Left colon (tissue), 2 donors: ENCODE results near the gene MME. TPM values are rescaled to one million over a fixed set of nuclear protein-coding genes. Genes with fewer than 3 reads are reported as not detected.
"Not testable (repeated sequence)": the region's sequence is repeated elsewhere in the genome, so short reads cannot be mapped to it uniquely, and the experiment has no call there.

Source experiments
- ATAC-seq: fragments of 200-7000 bp; cut with Tn5 transposase; one replicate; pipeline ENCODE4 v1.9.1; 2020; ENCODE audit warnings: mild to moderate bottlenecking, moderate library complexity
- DNase-seq, 2 donors: peaks; one replicate each; pipeline ENCODE4 v3.0.0-alpha.2; 2020
- intact Hi-C, 2 donors: fragments of 100-400 bp; cut with DNase I in 1 of 2; cut with micrococcal nuclease in 1 of 2; formaldehyde crosslinking; loops; one replicate each; pipeline versions ENCODE4 v1.11.2 to v1.14.0; 2022; cut with DNase I, micrococcal nuclease
- total RNA-seq, 2 donors: library from RNA; stranded (reverse); fragmentation: NEBNext Ultra II Directional; extraction: Animal tissue kit (Norgen Biotek cat#: 25700); gene quantifications; one replicate each; pipeline ENCODE4 v1.2.1, GENCODE V29; 2021
- donor health status: DM: no; HTN: no; CAD: no.
- donor health status: DM: yes; HTN: yes; CAD: no.

MME gene
- total RNA-seq, 2 donors from 2014 or later, result 1.1 to 1.8 TPM

DNA sequence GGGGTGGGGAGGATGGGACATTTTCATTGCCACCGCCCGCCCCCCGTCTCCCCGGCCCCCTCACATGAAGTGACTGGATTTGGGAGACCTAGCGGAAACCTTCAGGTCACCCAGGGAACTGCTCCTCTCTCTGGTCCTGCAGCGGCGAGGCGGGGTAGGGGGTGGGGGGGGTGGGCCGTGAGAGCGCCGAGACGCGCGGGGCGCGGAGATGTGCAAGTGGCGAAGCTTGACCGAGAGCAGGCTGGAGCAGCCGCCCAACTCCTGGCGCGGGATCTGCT lies 712 bp upstream of the MME start:
- DNase-seq (peak in 1 of 2 donors; percentile 4), ATAC-seq (no peak)
- intact Hi-C loops, result no loop called here

DNA sequence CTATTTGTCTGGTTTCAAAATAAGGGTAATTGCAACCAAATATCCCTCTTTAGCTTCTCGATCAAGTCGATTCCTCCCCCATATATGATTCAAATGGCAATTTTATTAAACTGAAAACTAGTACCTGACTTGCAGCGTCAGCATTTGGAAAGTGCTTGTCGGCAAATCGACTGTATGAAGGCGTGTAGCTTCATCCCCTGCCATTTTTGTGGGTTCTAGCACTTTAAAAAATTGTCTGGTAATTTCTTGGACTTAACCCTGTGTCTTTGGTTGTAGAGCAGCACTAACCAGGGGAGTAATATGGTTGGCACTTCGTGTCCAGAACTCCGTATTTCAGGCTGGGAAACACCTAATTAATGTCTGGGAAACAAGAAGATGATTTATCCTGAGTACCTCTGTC lies 573 bp downstream of the MME start:
- DNase-seq, result no peak
- ATAC-seq, result no peak
- intact Hi-C loops, result no loop called here

DNA sequence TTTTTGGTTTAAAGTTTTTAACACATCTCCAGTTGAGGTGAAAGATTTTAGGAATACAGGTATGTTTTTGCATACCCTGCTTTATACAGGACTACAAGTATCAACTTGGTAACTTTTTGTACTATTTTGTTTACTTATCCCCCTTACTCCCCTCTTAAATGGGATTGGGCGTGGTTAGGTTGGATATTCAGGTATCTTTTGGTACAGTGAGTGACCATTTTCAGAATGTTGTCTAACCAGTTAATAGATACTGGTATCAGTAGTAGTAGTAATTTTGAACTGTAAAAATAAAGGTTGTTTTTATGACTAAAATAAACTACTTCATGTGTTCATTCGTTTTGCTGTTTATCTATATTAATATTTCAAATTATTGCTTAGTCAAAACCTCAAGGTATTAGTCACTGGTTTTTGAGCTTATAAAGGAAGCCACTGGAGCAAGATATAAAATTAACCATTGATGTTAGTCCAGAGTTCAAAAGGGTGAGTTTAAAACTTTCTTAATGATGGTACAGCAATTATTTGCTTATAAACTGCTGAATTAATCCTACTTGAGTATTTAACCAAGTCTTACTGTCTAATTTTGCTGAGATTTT lies 3.3 kb downstream of the MME start:
- no peak for DNase-seq
- ATAC-seq, result no peak
- intact Hi-C loops, result no loop called here

DNA sequence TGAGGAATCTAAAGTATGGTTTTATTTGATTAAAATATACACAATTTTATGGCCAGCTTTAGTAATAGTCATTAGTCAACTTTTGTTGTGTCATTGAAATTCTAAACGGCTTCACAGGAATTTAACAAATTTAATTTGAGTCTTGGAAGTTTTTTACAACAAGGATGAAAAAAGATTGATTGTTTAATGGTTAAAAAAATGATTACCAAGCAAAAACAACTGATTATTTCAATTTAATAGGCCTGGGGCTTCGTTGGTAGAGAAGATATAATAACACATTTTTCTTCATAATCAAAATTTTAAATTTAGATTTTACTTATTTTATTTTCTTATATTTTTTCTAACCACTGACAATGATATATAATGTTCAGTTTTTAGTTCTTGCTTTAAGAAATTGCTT lies 4.4 kb downstream of the MME start:
- intact Hi-C loops, result no loop called here
- no peak for DNase-seq
- ATAC-seq, result no peak

DNA sequence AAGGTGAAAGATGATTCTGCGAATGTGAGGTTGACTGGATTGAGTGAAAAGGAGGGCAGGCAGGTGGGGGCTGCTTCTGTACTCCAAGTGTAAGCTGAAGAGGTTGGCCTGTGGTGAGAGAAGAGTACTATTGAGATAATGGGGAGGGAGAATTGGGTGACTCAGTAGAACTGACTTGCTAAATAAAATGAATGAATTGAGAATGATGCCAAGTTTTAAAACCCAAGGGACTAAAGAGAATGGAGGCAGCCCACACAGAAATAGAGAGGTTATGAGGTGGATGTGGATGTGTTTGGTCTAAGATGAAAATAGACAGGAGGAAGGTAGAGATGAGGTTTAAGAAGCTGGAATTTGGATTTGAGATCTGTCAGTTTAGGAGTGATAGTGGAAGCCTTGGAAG lies 5.9 kb downstream of the MME start:
- DNase-seq (no peak), ATAC-seq (no peak)
- intact Hi-C loops, result no loop called here

DNA sequence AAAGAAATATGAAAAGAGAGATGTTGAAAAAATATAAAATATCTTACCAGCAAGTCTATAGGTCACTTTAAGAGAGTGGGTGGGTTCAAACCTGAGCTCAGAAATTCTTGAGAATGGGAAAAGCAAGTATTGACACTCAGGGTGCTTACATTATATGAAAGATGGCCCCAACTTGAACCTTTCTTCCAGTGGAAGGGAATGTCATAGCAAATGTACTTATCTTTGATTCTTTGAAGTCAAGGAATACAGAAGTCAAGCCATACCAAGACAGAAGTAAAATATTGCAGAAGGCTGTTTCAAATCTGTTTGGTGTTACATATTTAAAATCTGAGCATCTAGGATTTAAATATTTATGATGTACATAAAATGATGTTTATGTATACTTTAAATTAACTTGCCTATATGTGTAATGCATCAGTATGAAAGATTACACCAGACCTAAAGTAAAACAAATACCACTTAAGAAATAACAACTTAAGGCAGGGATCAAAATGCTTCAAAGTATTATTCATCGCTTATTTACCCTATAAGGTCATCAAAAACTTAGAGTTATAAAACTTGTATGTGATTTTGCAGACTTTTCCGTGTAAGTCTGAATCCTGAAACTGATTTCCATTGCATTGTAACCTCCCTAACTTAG lies 8.7 kb downstream of the MME start:
- intact Hi-C loops, result no loop called here
- ATAC-seq, result no peak
- DNase-seq, result no peak

DNA sequence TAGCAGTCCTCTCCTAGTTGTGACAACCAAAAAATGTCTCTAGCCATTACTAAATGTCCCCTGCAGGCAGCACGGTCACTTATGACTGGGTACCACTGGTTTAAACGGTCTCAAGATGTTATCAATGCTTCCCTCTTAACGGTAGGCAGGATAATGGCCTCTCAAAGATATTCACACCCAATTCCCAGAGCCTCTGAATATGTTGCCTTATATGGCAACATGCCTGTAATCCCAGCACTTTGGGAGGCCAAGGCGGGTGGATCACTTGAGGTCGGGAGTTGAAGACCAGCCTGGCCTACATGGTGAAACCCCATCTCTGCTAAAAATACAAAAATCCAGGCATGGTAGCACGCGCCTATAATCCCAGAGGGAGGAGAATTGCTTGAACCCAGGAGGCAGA lies 9.4 kb downstream of the MME start:
- ATAC-seq (no peak), DNase-seq (no peak)
- intact Hi-C loops, result no loop called here

DNA sequence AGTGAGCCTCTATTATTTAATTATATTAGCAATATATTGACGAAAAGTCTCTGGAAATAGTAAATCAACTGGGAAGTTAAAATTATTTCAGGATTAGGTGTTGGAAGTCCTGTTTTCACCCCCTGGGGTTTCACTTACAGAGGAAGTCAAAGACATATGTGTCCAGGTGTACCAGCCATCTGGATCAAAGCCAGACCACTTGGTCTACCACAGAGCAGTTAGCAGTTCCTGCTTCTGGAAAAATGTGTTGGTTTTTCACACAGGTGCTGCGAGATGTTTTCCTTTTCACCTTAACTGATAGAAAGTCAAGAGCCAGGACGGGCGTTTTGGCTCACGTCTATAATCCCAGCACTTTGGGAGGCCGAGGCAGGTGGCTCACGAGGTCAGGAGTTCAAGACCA lies 13.1 kb downstream of the MME start:
- intact Hi-C loops, result no loop called here
- no peak for DNase-seq
- no peak for ATAC-seq

DNA sequence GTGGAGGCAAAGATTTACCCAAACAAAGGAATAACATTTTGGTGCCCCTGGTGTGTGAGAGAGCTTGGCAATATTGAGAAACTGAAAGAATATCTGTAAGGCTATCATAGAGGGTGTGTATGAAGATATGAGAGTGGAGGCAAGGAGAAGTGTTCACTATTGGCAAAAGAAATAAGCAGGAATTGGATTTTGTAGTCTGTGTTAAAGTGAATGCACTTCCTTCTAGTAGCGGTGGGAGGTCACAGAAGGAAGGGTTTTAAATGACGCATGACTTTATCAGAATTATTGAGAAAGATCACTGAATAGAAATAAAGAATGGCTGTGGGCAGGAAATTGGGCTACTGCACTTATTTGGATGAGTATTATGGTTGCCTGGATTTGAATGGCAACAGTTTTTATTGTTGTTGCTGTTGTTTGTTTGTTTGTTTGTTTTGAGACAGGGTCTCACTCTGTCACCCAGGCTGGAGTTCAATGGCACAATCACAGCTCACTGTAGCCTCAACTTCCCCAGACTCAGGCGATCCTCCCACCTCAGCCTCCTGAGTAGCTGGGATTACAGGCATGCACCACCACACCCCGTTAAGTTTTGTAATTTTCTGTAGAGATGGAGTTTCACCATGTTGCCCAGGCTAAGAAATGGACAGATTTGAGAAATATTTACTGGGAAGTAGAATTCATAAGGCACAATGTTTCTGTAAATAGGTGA lies 16.3 kb downstream of the MME start:
- intact Hi-C loops, result no loop called here
- DNase-seq (no peak), ATAC-seq (no peak)

DNA sequence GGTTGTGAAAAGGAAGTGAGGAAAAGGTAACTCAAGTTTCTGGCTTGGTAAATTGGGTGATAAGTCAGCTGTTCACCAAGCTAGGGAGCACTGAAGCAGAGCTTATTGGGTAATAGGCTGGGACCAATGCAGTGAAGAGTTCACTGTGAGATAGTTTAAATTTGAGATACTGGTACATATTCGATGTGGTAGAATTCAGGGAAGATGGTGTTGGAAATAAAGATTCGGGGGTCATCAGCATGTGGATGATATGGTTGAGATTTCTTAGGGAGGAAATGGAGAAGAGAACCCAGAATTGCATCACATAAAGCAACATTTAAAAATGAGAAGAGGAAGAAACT lies 16.9 kb downstream of the MME start:
- DNase-seq (no peak), ATAC-seq (no peak)
- intact Hi-C loops, result no loop called here

DNA sequence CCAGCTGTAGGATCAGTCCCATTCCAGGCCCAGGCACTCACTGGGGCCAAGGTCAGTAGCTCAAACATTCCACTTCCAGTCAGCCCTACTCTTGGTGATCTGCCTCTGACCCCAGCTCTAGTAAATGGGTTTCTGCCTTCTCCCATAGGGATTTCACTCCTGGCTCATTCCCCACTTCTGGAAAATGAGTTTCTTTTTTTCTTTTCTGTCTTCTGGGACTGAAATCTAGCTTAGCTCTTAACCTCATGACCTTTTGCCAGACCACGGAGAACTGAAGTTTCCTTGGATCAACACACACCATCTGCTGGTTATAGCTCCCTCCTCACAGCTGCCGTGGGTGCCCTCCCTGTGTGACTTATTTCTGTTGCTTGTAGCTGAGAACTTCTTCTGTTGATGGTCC lies 21.3 kb downstream of the MME start:
- DNase-seq (no peak), ATAC-seq (no peak)
- intact Hi-C loops, result no loop called here

DNA sequence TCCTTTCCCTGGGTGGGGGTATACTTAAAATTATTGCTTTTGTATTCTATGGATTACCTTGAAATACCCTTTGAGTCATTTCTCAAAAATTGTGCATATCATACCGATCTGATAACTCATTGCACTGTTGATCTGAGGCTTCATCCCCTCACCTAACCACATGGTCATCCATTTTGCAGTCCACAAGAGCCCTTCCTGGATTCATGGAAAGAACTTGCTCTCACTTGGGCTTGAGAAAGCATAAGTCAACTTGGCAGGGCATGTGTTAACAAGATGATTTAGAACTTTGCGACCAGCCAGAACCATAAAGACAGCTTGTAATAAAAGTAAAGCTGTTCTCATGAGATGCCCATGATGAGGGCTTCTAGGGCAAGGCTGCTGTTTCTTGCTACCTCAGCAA lies 22.2 kb downstream of the MME start:
- DNase-seq (no peak), ATAC-seq (no peak)
- intact Hi-C loops, result no loop called here

DNA sequence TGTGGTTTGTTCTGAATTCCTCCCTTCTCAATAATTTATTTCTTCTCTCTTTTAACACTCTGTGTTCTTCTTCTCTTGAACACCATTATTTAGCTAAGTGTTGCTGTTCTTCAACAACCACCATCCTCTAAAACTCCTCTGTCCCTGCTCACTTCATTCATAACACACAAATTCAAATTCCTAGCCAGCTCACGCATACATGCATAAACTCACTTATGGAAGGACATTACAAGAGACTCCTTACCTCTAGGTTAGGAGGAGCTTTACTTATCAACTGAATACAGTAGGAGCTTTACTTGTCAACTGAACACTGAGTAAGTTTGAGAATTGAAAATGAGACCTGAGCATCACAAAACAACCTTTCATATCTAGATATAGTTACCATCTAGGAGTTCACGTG lies 23.6 kb downstream of the MME start:
- DNase-seq (no peak), ATAC-seq (no peak)
- intact Hi-C loops, result no loop called here

DNA sequence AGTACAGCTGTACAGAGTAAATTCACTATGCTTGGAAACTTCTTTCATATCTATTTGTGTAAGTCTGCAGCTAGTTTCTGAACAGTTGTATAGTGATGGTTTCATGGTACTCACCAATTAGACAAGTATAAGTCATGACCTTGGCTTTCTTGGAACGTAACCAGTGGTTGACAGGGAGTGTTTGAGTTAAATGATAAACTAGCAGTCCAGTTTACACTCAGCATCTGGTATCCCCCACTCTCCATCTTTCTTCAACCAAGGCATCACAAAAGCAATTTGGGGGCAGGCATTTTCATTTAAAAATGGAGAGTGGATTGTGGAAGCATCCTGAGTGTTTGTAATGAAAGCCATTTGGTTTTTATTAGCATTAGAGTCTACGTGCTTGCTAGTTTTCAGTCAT lies 26.0 kb downstream of the MME start:
- DNase-seq (no peak), ATAC-seq (no peak)
- intact Hi-C loops, result no loop called here

DNA sequence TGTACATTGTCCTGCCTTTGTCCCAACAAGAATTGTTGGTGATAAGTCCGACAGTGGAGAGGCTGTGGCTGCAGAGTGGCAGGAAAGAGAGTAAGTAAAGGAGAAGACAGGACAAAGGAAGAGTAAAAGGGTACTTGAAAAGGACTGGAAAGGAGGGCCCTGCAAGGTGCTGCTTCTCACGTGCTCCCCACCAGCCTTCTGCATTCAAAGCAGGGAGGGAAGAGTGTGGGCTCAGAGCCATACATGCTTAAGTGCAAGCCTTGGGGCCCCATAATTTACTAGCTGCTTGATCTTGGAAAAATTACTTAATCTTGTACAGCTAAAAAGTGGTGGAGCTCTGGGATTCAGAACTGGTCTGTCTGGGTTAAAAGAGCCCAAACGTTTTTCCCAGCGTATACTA lies 29.9 kb downstream of the MME start:
- no peak for DNase-seq
- intact Hi-C loops, result no loop called here
- ATAC-seq, result no peak

DNA sequence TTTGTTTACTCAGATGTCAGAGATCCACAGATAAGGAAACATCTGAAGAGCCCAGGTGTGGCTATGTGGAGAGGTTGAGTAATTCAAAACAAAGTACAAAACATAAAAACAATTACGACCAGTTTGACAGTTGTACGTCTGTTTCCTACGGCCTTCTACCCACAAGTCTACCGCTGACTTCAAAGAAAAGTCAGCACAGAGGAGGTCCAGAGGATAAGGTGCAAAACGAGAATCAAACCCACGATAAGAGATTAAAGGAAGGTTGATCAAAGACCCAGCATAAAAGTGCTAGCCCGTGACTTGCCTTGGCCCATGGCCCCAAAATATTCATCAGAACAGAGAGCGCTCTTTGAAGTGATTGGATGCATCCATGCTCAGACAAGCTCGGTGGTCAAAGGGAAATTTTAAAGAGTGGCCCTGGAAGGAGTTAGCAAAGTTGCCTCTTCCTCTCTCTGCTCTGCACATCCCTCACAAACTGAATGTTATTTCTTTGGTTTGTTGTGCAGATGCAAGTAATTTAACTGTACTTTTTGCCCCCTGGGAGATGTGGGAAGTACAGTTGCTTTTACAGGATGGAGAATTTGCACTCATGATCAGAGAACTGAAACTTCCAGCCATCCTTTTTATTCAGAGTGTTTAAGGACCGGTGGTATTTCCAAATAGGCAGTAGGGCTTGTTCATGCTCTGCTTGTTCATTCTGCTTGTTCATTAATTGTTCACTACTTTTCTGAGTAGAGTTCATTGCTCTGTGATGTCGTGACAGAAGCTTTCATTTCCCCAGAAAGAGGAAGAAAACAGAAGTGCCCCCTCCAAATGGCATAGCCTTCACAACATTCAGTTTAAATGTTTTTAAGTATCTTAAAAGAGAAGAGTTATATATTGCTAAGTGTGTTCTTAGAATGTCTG lies 31.1 kb downstream of the MME start:
- no peak for DNase-seq
- no peak for ATAC-seq
- intact Hi-C loops, result no loop called here

DNA sequence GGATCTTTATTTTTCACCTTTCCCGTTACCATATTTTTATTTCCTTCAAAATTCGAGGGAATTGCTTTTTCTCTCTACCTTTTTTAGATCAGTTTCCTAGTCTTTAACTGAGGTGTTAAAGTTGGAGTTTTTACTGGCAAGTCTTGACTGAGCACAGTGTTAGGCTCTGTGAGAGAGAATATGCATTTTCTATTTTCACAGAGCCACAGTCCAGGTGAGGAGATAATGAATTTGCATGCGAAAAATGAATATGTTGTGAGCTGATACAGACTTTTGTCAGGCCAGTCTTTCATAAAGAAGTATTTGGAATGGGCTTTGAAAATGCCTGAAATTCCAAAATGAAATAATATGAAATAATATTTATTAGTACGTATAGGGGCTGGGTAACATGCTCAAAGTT lies 31.9 kb downstream of the MME start:
- intact Hi-C loops, result no loop called here
- ATAC-seq (no peak), DNase-seq (no peak)

DNA sequence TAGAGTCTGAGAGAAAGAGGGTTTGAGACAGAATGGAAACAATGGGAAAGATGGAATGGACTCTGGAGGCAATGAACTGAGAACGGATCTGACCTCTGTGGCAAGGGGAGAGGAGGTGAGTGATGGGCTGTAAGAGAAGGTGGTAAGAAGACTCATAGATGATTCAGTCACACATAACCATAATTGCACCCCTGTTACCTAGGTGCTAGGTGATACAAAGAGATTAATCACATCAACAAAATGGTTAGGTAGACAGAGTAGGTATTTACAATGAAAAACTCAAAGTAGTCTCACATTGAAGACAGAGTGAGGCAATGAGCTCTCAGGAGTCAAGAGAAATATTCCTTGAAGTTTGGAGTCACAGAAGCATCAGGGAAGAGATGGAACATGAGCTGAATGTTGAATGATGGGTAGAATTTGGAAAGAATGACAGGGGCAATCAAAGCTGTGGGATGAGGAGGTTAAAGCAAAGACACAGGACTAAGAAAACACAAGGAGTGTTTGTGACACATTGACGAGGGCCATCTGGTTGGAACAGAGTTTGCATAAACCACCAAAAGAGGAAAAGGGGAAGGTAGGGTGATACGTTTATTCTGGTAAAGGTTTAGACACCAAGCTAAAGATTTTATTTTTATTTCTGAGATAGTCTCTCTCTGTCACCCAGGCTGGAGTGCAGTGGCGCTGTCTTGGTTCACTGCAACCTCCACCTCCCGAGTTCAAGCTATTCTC lies 32.7 kb downstream of the MME start:
- DNase-seq (no peak), ATAC-seq (no peak)
- intact Hi-C loops, result no loop called here

DNA sequence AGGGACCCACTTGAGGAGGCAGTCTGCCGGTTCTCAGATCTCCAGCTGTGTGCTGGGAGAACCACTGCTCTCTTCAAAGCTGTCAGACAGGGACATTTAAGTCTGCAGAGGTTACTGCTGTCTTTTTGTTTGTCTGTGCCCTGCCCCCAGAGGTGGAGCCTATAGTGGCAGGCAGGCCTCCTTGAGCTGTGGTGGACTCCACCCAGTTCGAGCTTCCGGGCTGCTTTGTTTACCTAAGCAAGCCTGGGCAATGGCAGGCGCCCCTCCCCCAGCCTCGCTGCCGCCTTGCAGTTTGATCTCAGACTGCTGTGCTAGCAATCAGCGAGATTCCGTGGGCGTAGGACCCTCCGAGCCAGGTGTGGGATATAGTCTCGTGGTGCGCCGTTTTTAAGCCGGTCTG lies 44.6 kb downstream of the MME start:
- intact Hi-C loops, result not testable (repeated sequence)
- ATAC-seq, result peak; percentile 50
- DNase-seq, result peak in 1 of 2 donors; percentile 25

DNA sequence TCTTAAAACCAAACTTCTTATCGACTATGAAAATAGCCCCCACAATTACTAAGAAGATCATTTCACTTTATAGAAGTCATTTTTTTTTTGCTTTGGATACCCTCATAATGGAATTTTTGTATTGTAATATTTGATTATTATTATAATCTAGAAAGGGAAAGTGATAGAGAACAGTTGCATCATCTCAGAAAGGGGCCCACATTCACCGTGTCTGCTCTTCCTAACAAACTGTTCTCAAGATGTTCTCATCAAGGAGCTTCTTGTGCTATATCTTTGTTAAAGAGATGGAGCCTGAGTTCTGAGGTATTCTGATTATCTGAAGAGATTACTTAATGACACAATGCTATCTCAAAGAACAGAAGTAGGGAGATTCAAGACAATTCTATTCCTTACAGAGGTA lies 49.3 kb downstream of the MME start:
- DNase-seq, result no peak
- no peak for ATAC-seq
- intact Hi-C loops, result no loop called here
